DMS53 (cell line): ENCODE measurements around the gene WNT4.

ENCODE experiments used
- DNase-seq: peaks from one replicate; lab custom pipeline; 2025; lab: John Stamatoyannopoulos, UW

The WNT4 gene

DNA sequence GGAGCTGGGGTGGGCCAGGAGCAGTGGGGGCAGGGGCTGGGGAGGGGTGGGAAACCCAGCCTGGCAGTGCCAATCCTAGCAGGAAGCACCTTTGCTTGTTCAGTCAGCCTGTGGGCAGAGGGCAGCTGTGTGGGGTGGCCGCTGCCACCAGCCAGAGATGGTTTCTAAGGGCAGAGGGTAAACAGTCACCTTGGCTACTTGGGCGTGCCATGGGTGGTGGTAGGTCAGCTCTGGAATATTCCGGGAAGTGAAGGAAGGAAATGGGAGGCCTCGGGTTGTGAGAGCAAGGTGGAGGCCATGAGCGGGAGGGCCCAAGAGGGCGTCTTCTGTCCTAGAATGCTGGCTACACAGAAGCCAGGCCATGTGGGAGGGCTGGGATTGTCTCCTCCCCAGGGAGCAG, 20.7 kb upstream of the WNT4 start:
- no peak for DNase-seq

DNA sequence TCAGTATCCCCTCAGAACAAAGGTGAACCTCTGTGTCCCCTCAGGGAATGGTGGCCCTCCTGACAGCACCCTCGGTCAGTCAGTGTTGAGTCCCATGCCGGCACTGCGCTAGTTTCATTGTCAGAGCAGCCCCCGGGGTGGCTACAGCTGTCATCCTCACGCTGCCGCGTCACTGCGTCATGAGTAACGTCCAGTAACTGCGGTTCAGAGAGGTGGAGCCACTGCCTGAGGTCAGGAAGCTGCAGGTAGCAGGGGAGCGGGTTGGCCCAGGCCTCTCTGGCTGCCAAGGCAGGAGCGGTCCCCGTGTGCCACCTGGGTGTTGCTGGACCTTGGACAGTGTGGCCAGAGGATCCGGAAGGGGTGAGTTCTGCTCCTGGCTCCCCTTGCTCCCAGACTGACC, 20.2 kb upstream of the WNT4 start:
- DNase-seq, result no peak

DNA sequence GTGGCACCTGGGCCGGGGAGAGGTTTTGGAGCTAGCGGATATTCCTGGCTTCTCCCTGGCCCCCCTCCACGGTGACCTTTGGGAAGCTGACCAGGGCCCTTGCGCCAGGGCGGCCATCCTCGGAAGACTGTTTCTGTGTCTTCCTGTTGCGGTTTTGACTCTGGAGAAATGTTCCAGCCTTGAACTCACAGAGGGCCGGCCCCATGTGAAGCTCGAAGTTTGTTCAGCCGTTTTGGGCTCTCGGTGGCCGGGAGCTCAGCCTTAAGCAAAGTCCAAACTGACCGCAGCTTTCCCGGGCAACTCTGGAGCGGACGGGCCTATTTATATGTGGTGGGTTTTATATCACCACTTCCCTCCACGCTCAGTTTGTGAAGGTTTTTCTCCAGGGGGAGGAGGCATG, 17.0 kb upstream of the WNT4 start:
- DNase-seq, result no peak

- DNase-seq, result no peak
Observed at GRCh38 chr1:22158654-22159053, 15.8 kb upstream of the WNT4 start.

DNA sequence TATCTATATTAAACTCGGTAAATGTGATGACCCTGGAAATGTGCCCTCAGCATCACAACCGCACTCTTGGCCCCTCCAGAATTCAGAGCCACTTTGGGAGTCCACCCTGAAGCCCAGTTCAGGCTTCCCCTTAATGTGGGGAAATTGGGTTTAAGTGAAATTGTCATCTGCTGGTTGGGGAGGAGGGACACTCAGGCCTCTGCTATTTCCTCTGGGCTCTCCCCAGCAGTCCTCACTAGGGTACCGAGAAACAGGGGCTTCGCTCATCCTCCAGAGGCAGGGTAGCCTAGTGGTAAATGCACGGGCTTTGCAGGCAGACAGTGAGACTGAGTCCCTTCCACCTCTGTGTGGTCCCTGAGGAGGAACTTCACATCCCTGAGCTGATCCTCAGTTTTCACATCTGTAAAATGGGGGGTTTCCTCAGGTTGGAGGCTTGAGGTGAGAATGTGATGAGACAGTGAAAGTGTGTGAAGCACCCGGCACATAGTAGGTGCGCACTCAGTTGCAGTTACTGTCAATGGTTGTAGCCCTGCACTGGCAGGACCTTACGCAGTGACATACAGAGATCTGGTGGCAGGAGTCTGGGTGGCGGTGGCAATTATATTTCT, 14.6 kb upstream of the WNT4 start:
- DNase-seq, result no peak

- no peak for DNase-seq
Observed at GRCh38 chr1:22155517-22155916, 12.6 kb upstream of the WNT4 start.

DNA sequence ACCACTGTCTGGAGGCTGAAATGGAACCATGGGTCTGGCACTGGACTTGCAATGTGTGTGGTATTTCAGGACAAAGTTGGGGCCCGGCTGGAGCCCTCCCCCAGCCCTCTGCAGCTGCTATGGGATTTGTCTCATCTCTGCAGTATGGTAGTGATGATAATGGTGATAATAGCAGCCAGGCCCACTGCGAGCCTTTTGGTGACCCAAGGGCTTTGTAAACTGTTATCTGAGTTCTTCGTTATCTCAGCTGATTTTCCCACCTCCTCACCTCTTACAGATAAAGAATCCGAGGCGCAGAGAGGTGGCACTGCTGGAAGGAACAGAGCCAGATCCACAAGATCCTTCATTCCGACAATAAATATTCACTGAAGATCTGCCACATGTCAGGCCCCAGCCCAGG, 11.7 kb upstream of the WNT4 start:
- no peak for DNase-seq

GRCh38 chr1:22153660-22154437, 11.0 kb upstream of the WNT4 start:
- DNase-seq, result no peak

DNA sequence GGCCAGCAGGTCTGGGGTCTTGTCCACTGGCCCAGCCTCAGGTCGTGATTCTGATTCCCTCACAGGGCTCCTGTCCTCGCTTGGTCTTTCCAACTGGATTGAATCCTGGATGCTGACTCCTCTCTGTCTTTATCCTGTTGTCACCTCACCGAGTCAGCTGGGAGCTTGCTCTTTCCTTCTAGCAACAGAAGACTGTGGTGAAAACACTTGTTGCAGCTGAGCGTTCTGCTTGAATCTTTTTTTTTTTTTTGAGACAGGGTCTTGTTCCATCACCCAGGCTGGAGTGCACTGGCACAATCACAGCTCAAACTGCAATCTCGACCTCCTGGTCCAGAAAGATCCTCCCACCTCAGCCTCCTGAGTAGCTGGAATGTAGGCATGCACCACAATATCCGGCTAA, 8.0 kb upstream of the WNT4 start:
- no peak for DNase-seq

- DNase-seq, result peak; percentile 80
Observed at GRCh38 chr1:22142315-22143064, 407 bp downstream of the WNT4 start.

GRCh38 chr1:22141554-22142314, 1.2 kb downstream of the WNT4 start:
- peak; percentile 75 for DNase-seq

- peak; percentile 83 for DNase-seq
Observed at GRCh38 chr1:22140694-22141093, 2.2 kb downstream of the WNT4 start.

DNA sequence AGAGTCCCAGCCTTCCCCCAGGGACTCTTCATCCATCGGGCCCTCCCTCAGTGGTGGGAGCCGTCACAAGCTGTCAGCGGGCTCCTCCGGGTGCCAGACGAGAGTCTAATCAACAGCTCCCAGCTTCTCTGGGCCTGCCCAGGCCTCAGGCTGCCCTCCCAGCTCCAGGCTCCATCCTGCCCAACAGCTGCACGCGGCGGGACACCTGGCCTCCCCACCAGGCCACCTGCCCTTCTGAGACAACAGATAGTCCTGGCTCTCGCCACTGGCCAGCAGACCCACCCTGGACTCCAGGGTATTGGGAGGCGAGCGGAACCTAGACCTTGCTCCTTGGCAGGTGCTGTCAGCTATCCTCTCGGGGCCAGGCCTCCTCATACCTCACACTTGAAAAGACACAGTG, 3.1 kb downstream of the WNT4 start:
- peak; percentile 89 for DNase-seq

DNA sequence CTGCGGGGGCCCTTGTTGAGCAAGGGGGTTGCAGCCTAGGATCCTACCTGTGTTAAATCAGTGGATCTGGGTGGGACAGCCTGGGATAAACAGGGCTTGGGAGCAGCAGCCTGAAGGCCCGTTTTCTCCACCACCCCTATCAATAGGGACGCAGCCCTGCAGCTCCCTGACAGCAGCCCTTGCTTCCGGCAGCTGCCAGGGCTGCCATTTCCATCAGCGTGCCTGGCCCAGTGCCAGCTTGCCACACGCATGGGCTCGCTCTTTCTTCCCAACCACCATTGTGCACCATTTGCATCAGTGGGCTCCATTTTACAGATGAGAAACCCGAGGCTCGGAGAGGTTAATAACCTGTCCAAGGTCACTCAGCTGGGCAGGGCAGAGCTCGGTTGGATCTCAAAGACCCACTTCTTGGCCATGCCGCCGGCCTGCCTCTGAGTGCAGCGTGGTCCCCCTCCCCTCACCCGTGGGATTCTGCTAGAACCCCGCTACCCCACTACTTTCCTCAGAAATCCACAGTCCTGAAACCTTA, 3.8 kb downstream of the WNT4 start:
- DNase-seq, result peak; percentile 84

DNA sequence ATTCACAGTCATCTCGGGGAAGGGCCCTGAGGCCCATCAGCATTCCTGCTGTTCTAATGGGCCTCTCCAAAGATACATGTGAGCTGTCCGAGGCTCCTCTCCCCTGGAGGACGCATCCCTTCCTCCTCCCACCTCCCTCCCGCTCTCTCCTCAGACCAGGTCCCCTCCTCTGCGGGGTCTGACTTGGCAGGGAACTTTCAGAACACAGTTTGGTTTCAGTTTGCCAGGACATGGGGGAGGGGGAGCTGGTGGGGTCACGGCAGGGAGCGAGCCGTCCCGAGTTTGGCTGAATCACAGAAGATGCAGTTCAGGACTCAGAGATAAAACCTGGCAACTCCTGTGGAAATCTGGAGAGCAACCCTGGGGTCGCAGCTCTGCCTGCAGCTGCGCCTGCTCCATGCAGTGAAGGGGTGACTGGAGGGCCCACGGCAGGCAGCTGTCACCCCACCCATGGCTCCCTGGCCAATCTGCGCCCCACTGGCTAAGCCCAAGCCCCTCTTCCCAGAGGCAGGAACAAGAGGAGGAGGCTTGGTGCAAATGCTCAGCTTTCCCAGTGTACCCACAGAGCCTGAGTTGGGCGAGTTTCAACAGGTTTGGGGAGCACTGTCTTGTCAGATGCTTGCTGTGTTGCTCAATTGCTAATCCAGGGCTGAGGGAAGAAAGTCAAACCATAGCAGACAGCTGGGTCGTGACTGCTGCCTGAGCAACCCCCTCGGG, 5.7 kb downstream of the WNT4 start:
- no peak for DNase-seq

- no peak for DNase-seq
Observed at GRCh38 chr1:22133931-22134324, 9.0 kb downstream of the WNT4 start.

- peak; percentile 62 for DNase-seq
Observed at GRCh38 chr1:22133247-22133930, 9.5 kb downstream of the WNT4 start.

DNA sequence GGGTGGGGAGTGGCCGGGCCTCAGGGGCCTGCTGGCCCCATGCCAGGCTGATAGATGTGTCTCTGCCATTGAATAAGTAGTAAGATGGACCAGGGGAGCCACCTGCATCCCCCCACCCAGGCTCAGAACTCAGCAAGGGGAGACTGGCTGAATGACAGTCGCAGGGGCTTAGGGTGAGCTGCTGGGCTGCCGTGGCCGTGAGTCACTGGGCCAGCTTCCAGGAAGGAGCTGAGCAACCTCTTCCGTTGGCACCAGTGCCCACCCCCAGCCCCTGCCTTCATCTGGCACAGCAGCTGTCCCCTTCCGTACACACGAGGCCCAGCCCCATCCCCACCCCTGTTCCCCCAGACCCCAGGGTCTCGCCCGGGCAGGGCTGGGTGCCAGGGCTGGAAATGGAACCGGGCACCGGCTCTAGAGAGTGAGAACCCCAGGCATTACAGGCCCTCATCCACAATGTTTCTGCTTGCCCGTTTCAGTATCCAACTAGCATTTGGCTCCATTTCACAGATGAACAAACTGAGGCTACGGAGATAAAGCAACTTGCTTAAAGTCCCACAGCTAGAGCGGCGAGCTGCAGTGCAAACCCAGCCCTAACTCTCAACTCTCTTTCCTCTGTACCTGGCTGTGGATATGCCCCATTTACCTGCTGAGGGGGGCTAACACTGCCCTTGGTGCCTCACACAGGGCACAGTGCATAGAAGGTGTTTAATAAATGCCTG, 10.2 kb downstream of the WNT4 start:
- peak; percentile 55 for DNase-seq

DNA sequence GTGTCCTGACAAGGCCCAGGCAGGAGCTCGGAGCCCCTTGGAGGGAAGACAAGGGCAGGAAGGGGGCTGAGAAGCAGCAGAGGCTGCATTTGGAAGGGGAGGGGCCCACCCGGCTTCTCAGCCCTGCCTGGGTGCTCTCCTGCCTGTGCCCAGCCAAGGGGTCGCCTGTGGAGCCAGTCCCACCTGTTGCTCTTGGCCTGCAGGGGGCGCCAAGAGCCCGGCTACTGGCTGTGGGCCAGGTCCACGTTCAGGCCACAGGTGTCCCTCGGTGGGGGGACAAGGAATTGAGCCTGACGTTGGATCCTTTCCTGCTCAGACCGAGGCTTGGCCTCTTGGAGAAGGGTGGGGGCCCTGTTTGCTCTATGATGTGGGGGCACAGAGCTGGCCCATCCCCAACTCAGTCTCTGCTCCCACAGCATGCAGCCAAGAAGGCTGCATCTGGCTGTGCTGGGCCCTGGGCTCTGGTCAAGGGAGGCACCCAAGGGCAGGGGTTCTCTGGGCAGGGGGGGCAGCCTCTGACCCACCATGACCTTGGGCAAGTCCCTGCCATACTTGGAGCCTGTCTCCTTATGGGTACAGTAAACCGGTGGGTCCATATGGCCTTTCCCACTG, 10.9 kb downstream of the WNT4 start:
- DNase-seq, result peak; percentile 88

DNA sequence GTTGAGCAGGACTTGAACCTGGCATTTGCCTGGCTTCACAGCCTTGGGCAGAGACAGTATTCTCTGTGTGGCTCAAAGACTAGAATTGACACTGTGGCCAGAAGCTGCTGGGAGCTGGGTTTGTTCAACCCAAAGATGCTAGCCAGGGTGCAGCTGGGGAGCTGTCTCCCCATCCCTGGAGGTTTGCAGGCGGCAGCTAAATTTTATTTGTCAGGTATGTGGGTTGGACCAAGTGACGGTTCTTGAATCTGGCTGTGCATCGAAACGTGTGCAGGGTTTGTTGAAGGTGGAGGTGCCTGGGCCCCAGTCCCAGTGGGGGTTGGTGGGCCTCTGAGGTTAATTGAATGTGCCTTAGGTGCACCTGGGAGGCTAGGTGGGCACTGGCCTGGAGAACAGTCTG, 11.8 kb downstream of the WNT4 start:
- DNase-seq, result no peak
